CD4-positive, alpha-beta T cell treated with Interleukin-6 for 4 hours (primary cell): ENCODE results near the gene PPP1R37.
"Not testable (repeated sequence)": the region's sequence is repeated elsewhere in the genome, so short reads cannot be mapped to it uniquely, and the experiment has no call there.

Experiments used
- DNase-seq: peaks from one replicate; pipeline ENCODE4 v3.0.0-alpha.2; 2020; ENCODE audit warnings: mixed read lengths

PPP1R37 gene

GRCh38 chr19:45095496-45096413 is 2.8 kb downstream of the PPP1R37 start:
- DNase-seq = no peak

DNA sequence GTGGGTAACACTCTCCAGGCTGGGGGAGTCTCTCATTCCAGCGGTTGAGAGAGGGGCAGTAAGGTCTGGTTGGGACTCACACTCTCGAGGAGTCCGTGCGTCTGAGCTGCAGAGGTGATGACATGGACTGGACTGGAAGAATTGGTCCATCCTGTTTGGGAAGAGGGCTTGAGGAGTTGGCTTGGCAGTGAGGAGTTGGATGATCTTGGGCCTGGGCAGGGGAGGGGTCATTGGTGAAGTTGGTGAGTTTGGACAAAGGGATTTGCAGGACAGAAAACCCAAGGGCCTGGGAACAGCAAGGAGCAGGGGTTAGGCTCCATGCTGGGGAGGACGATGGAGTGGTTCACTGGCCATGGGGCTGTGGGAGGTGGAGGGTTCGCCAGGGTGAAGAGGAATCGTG is 3.7 kb downstream of the PPP1R37 start:
- DNase-seq = no peak

DNA sequence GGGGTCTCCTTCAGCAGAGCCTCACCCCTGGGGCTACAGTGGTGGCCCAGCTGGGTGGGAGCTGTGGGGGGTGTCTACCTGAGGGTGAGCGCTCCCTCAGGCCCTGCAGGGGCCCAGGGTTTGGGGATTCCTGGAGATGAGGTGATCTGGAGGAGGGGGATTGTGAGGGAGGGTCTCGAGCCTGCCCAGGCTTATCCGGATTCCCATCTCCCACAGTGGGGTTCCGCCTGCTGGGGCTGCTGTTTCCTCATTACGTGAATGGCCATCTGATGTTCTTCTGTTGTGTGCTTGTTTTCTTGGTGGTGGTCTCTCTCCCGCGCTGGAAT is 4.4 kb downstream of the PPP1R37 start:
- DNase-seq = no peak

- DNase-seq = no peak
Observed at GRCh38 chr19:45097776-45098520, 5.0 kb downstream of the PPP1R37 start.

GRCh38 chr19:45098521-45099466 is 5.8 kb downstream of the PPP1R37 start:
- DNase-seq = no peak

- no peak for DNase-seq
Observed at GRCh38 chr19:45099467-45100191, 6.7 kb downstream of the PPP1R37 start.

- no peak for DNase-seq
Observed at GRCh38 chr19:45100201-45100600, 7.2 kb downstream of the PPP1R37 start.

DNA sequence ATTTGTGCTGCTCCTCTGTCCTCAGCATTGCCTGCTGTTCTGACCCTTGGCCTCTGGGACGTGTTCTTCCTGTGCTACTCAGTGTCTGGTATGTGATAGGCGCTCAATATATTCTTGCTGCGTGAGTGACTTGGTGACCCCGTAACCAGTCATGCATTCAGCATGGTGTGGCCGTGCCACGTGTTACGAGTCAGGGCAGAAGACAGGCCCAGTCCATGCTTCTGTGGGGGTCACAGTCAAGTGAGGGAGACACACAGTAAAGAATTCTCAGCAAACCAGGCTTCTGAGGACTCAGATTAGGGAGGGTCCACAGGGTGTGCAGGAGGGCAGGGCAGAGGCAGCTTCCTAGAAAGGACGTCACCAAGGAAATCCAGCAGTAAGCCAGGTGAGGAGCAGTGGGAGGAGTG is 7.9 kb downstream of the PPP1R37 start:
- DNase-seq = no peak

DNA sequence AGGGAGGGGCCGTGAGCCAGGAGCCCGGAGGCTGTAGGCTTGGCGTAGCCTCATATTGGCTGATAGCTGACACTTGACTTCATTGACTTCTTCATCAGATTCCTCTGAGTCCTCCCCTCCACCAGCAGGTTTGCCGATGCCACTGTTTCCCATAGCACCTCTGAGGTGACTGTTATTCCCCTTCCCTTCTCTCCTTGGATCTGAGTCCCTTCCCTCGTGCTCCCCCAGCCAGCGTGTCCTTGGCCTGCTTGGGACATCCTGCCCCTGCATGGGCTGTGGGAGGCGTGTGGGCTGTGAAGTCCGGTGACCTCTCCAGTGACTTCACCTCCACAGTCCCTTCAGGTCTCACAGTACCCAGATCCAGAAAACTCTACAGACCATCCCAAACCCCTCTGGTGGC is 8.8 kb downstream of the PPP1R37 start:
- no peak for DNase-seq

GRCh38 chr19:45102481-45102880 is 9.5 kb downstream of the PPP1R37 start:
- DNase-seq = no peak

GRCh38 chr19:45103156-45103507 is 10.2 kb downstream of the PPP1R37 start:
- DNase-seq = peak; percentile 61

DNA sequence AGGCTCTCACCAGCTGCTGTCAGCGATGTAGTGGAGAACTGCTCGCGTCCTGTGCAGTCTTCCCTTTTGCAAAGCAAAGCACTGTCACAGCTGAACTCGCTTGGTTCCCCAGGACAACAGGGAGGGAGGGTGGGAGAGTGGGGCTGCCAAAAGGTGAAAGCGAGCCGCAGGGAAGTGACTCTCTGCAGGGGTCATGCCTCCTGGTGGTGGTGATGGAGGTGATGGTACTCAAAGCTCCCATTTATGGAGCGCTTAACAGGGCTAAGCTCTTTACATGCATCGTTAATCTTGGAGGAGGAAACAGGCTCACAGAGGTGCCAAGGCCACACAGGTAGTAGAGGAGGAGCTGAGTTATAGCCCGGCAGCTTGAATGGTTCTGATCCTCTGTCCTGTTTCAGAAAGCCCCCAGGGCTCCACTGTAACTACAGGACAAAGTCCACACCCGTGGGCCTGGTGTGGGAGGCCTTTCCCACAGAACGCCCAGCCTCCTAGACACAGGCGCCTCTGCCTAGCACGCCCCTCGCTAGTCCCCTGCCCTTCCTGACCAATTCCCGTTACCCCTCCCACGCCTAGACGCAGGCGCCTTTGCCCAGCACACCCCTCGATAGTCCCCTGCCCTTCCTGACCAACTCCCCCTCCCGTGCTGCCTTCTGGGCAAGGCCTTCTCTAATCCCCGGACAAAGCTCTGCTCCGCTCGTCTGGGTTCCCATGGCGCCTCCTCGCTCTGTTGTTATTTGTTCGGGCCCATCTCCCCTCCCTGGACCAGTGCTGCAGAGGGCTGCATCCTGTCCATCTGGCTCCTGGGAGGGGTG is 10.7 kb downstream of the PPP1R37 start:
- DNase-seq = no peak

DNA sequence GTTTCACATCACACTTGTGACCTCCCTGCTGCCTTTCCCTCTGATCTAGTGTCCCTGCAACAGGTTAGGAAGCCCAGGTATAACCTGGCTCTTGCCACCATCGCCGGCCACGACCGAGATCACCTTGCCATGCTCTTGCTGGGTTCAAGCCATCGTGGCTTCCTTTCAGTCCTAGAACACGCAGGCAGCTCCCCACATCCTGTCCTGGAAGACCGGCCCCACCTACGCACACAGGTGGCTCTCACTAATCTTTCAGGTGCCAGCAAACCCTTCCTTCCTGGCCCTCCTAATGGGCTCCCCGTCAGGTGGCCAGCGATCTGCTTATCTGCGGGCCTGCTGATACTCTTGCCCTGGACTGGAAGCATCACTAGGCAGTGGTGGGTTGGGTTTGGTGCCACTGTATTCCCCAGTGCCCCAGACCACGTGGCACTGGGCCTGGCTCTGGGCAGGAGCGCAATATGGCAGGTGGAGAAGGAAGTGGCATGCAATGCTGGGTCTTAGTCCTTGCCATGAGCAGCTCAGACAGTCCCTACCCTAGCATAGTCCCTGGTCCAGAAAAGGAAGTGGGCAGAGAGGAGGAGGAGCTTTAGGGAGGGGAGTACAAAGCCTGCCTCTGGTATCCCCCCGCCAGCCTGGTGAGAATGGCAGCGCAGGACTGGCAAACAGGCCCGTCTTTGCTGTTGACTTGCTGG is 11.8 kb downstream of the PPP1R37 start:
- peak; percentile 27 for DNase-seq

DNA sequence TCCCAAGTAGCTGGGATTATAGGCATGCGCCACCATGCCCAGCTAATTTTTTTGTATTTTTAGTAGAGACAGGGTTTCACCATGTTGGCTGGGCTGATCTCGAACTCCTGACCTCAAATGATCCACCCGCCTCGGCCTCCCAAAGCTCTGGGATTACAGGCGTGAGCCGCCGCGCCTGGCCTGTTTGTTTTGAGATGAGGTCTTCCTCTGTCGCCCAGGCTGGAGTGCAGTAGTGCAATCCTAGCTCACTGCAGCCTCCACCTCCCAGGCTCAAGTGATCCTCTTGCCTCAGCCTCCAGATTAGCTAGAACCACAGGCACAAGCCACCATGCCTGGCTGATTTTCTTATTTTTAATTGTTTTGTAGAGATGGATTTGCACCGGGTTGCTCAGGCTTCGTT is 13.4 kb downstream of the PPP1R37 start:
- DNase-seq = not testable (repeated sequence)

- no peak for DNase-seq
Observed at GRCh38 chr19:45107621-45108150, 14.7 kb downstream of the PPP1R37 start.

DNA sequence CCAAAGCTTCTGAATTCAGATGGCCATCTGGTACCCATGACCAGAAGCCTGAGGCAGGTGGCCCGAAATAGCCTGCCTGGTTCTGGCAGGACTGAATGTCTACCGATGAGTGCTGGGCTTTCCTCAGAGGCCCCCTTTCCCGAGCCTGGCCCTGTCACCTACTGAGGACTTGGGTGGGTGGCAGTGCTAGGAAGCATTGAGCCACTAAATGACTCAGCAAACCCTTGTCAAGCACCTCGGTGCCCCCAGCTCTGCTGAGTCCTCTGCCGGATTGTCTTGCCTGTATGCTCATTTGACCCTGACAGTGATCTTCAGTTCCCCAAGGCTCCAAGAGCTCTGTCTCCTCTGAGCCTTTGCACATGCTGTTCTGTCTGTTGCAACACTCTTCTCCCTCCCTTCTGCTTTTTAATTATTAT is 17.9 kb downstream of the PPP1R37 start:
- no peak for DNase-seq

DNA sequence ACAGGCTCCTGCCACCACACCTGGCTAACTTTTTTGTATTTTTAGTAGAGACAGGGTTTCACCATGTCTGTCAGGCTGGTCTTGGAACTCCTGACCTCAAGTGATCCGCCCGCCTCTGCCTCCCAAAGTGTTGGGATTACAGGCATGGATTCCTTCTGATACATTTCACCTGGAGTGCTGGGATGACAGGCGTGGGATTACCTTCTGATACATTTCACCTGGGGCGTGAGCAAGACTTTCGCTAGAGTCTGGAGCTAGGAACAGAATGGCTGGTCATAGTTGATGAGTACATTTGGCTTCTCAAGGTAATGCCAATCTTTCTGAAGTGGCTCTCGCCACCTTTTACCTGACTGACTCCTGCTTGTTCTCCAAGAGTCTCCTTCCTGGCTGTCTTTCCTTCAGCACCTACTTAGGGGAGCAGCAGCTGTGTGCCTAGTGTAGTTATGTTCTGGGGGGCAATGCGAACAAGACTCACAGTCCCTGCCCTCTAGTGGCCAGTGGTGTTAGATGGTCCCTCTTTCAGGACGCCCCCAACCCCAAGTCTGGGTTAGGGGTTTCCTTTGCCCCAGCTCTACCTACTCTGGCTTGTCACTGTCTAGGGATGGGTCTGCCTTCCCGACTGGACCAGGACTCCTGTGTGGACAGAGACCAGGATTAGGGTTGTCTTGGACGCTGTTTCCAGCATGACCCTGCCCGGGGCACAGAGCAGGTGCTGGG is 19.3 kb downstream of the PPP1R37 start:
- no peak for DNase-seq

DNA sequence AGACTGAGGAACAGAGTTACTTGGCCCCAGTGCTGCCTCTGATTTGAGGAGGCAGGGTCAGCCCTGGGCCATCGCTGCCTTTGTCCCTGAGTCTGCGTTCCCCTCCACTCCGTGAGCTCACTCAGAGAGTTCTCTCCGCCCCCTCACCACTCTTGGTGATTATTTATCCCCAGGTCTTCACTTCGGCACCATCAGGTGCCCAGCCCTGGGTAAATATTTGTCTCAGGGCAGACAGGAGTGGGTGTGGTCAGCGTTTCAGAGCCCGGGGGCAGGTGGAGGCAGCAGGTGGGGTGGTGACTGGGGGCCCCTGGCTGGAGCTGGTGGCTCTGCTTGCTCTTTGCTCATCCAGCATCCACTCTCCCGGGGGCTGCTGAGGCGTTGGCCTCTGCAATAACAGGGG is 20.6 kb downstream of the PPP1R37 start:
- DNase-seq = no peak

DNA sequence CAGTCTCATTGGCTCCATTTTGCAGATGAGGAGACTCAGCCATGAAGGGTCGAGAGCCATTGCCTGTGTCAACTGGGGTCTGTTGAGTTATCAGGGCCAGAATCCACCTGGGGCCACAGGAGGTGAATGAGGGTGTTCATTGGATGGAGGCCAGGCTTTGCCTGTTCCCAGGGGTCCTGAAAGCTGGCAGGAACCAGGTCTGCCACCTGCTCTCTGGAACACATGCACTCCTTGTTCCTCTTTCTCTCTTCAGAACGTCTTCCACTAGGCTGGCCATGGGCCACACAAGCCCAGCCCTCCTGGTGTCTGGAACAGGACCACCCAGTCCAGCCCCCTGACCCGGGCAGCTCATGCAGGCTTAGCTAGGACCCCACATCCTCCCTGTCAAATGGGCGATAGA is 21.1 kb downstream of the PPP1R37 start:
- no peak for DNase-seq
